Activated CD8-positive, alpha-beta memory T cell treated with anti-CD3 and anti-CD28 coated beads for 1 hour (primary cell): ENCODE data around the gene FASTKD1.

ENCODE experiments used
- DNase-seq, 2 donors: peaks; one replicate each; pipeline ENCODE4 v3.0.0-alpha.2; 2020; ENCODE audit warnings: low read depth in 1 of 2; ENCODE audit errors: extremely low read depth in 1 of 2

The FASTKD1 gene

GRCh38 chr2:169509955-169510354, 63.7 kb downstream of the FASTKD1 start:
- DNase-seq = no peak

- no peak for DNase-seq
These were observed 64.3 kb downstream of the FASTKD1 start, which contains the start of gene KLHL41 for GRCh38 chr2:169509298-169509885. Gene KLHL41, plus strand, starts transcription at chr2:169509702. Its CDS starts 77 bp downstream, at chr2:169509779.

GRCh38 chr2:169507698-169508097, 66.0 kb downstream of the FASTKD1 start:
- DNase-seq = no peak

- DNase-seq = no peak
These were observed 69.0 kb downstream of the FASTKD1 start for GRCh38 chr2:169504651-169505050.

- no peak for DNase-seq
These were observed 78.2 kb downstream of the FASTKD1 start for GRCh38 chr2:169495310-169495928.

- no peak for DNase-seq
These were observed 80.3 kb downstream of the FASTKD1 start for GRCh38 chr2:169493360-169493759.

- DNase-seq = no peak
These were observed 82.3 kb downstream of the FASTKD1 start for GRCh38 chr2:169491378-169491777.

- DNase-seq = no peak
These were observed 82.8 kb downstream of the FASTKD1 start for GRCh38 chr2:169490834-169491233.

- no peak for DNase-seq
These were observed 87.2 kb downstream of the FASTKD1 start for GRCh38 chr2:169486487-169486886.

GRCh38 chr2:169485650-169486138, 88.0 kb downstream of the FASTKD1 start:
- DNase-seq = no peak

GRCh38 chr2:169480079-169480465, 93.6 kb downstream of the FASTKD1 start:
- DNase-seq = no peak
